NT2/D1 (cell line): ENCODE measurements around the gene CUTC.

ENCODE experiments used
- YY1 ChIP-seq: IDR thresholded peaks from 2 replicates; pipeline ENCODE4 v1.6.1; 2011; ENCODE audit not compliant: insufficient read length, insufficient read depth
- ZNF274 ChIP-seq: IDR thresholded peaks from 2 replicates; pipeline ENCODE4 v1.6.1; 2011; ENCODE audit warnings: mild to moderate bottlenecking, low read depth, low read length

DNA sequence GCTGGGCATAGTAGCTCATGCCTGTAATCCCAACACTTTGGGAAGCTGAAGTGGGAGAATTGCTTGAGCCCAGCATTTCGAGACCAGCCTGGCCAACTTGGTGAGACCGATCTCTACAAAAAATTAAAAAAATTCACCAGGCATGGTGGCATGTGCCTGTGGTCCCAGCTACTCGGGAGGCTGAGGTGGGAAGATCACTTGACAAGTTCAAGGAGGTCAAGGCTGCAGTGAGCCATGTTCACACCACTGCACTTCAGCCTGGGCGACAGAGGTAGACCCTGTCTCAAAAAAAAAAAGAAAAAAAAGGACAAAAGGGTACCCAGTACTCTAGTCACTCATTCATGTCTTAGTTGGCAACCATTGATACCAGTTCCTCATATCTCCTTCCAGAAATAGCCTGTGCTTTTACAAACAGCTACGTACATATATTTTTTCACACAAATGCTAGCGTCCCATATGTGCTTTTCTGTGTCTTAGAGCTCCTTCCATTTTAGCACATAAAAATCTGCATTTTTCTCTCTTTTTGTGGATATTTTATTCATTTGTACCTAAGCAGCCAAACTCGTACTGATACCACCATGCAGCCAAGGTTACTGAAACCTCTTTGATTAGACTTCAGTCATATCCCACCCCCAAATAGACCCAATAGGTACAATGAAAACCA is 55.9 kb downstream of the CUTC start:
- TF ChIP-seq YY1 (no peak), ZNF274 (no peak)
